Stimulated activated CD4-positive, alpha-beta T cell treated with anti-CD3 and anti-CD28 coated beads, Interleukin-12 subunit alpha, Interleukin-12 subunit beta, amount 100 ng/mL, for 4 hours (primary cell): Measurements from ENCODE around the gene ETV3.

ENCODE experiments used
- DNase-seq: peaks from one replicate; pipeline ENCODE4 v3.0.0-alpha.2; 2020

ETV3 gene

GRCh38 chr1:157158967-157159366 lies 20.8 kb upstream of the ETV3 start:
- no peak for DNase-seq

- no peak for DNase-seq
Observed at GRCh38 chr1:157157501-157158190, 19.5 kb upstream of the ETV3 start.

GRCh38 chr1:157156058-157156541 lies 17.9 kb upstream of the ETV3 start:
- peak; percentile 74 for DNase-seq

- no peak for DNase-seq
Observed at GRCh38 chr1:157155658-157156057, 17.5 kb upstream of the ETV3 start.

GRCh38 chr1:157154940-157155514 lies 16.8 kb upstream of the ETV3 start:
- no peak for DNase-seq

- DNase-seq: no peak
Observed at GRCh38 chr1:157154291-157154690, 16.1 kb upstream of the ETV3 start.

- no peak for DNase-seq
Observed at GRCh38 chr1:157153746-157154145, 15.6 kb upstream of the ETV3 start.

GRCh38 chr1:157152510-157152909 lies 14.3 kb upstream of the ETV3 start:
- no peak for DNase-seq

GRCh38 chr1:157151506-157151905 lies 13.3 kb upstream of the ETV3 start:
- no peak for DNase-seq

GRCh38 chr1:157151073-157151472 lies 12.9 kb upstream of the ETV3 start:
- DNase-seq: no peak

GRCh38 chr1:157150631-157151030 lies 12.4 kb upstream of the ETV3 start:
- DNase-seq: no peak

- no peak for DNase-seq
Observed at GRCh38 chr1:157147906-157148700, 9.9 kb upstream of the ETV3 start.

GRCh38 chr1:157147037-157147436 lies 8.8 kb upstream of the ETV3 start:
- DNase-seq: no peak

- no peak for DNase-seq
Observed at GRCh38 chr1:157146244-157146643, 8.0 kb upstream of the ETV3 start.

- no peak for DNase-seq
Observed at GRCh38 chr1:157145076-157145475, 6.9 kb upstream of the ETV3 start.

- no peak for DNase-seq
Observed at GRCh38 chr1:157144509-157144908, 6.3 kb upstream of the ETV3 start.

GRCh38 chr1:157142765-157143423 lies 4.7 kb upstream of the ETV3 start:
- no peak for DNase-seq

GRCh38 chr1:157142201-157142600 lies 4.0 kb upstream of the ETV3 start:
- DNase-seq: no peak

- DNase-seq: no peak
Observed at GRCh38 chr1:157141212-157141855, 3.1 kb upstream of the ETV3 start.

GRCh38 chr1:157140063-157140588 lies 1.9 kb upstream of the ETV3 start:
- no peak for DNase-seq

- no peak for DNase-seq
Observed at GRCh38 chr1:157139052-157139715, 989 bp upstream of the ETV3 start.
